Hepatocyte (in vitro differentiated cells): Measurements from ENCODE around the gene LRRC8D.

Source experiments
- CTCF ChIP-seq: fragments of 200-600 bp; sonication (generic); IDR thresholded peaks from 2 replicates; pipeline ENCODE4 v1.5.1; 2016; ENCODE audit warnings: antibody characterized with exemption, mild to moderate bottlenecking; ENCODE audit not compliant: poor library complexity
- EZH2 ChIP-seq: fragments of 200-600 bp; sonication (generic); IDR thresholded peaks from 2 replicates; pipeline ENCODE4 v1.6.1; 2016; ENCODE audit warnings: antibody characterized with exemption, mild to moderate bottlenecking, borderline replicate concordance
- EZH2phosphoT487 ChIP-seq: fragments of 200-600 bp; sonication (generic); IDR thresholded peaks from one replicate; pipeline ENCODE4 v1.6.1; 2018; ENCODE audit warnings: antibody characterized with exemption, mild to moderate bottlenecking, low read depth, moderate library complexity; ENCODE audit not compliant: unreplicated experiment, severe bottlenecking

GRCh38 chr1:89986020-89986419, 165.2 kb downstream of the LRRC8D start:
- TF ChIP-seq CTCF (no peak), EZH2 (no peak), EZH2phosphoT487 (no peak)
